Loucy (cell line): Measurements from ENCODE around the gene TCOF1.

Experiments
- H2AFZ ChIP-seq: fragments of 200-600 bp; sonication (generic); 2 replicates; pipeline ENCODE4 v1.6.0; 2016; ENCODE audit warnings: antibody characterized with exemption, mild to moderate bottlenecking, low read length, moderate library complexity
- H3F3A ChIP-seq: fragments of 200-600 bp; 2 replicates; pipeline ENCODE4 v1.6.0; 2016; ENCODE audit warnings: antibody characterized with exemption, low read depth, mild to moderate bottlenecking
- H3K27me3 ChIP-seq: fragments of 200-600 bp; sonication (generic); 2 replicates; pipeline ENCODE4 v1.6.1; 2014; ENCODE audit warnings: low read length, mild to moderate bottlenecking; ENCODE audit not compliant: insufficient read depth, poor library complexity, severe bottlenecking
- H3K36me3 ChIP-seq: fragments of 200-600 bp; sonication (generic); 2 replicates; pipeline ENCODE4 v1.6.1; 2016; ENCODE audit warnings: low read length; ENCODE audit not compliant: insufficient read depth
- H3K4me1 ChIP-seq: fragments of 200-600 bp; sonication (generic); 2 replicates; pipeline ENCODE4 v1.5.1; 2014; ENCODE audit warnings: low read length, mild to moderate bottlenecking; ENCODE audit not compliant: insufficient read depth, poor library complexity, severe bottlenecking
- H3K4me2 ChIP-seq: fragments of 200-600 bp; sonication (generic); 2 replicates; pipeline ENCODE4 v1.6.0; 2014; ENCODE audit warnings: antibody characterized with exemption, low read length, low read depth, mild to moderate bottlenecking; ENCODE audit not compliant: poor library complexity, severe bottlenecking
- H3K4me3 ChIP-seq: fragments of 200-600 bp; sonication (generic); 2 replicates; pipeline ENCODE4 v1.5.1; 2014; ENCODE audit warnings: low read length, mild to moderate bottlenecking, mixed read lengths; ENCODE audit not compliant: poor library complexity, severe bottlenecking
- H3K79me2 ChIP-seq: fragments of 200-600 bp; sonication (generic); 2 replicates; pipeline ENCODE4 v1.6.1; 2014; ENCODE audit warnings: low read length; ENCODE audit not compliant: insufficient read depth
- H3K9ac ChIP-seq: fragments of 200-600 bp; sonication (generic); 2 replicates; pipeline ENCODE4 v1.6.0; 2014; ENCODE audit warnings: mild to moderate bottlenecking, low read depth, low read length, moderate library complexity; ENCODE audit not compliant: poor library complexity, severe bottlenecking
- H3K9me2 ChIP-seq: fragments of 200-600 bp; sonication (generic); replicated peaks from 2 replicates; pipeline ENCODE4 v1.6.1; 2016; ENCODE audit warnings: low read depth, low read length, mixed read lengths
- H3K9me3 ChIP-seq: fragments of 200-600 bp; sonication (generic); 2 replicates; pipeline ENCODE4 v1.6.1; 2014; ENCODE audit warnings: mild to moderate bottlenecking, antibody characterized with exemption, low read length, low read depth; ENCODE audit not compliant: insufficient read depth
- H4K20me1 ChIP-seq: fragments of 200-600 bp; sonication (generic); 2 replicates; pipeline ENCODE4 v1.6.0; 2014; ENCODE audit warnings: antibody characterized with exemption, low read length, mild to moderate bottlenecking; ENCODE audit not compliant: insufficient read depth, poor library complexity, severe bottlenecking
- CTCF ChIP-seq: fragments of 200-600 bp; sonication (generic); conservative IDR thresholded peaks from 2 replicates; pipeline ENCODE4 v1.5.1; 2014; ENCODE audit warnings: mild to moderate bottlenecking, antibody characterized with exemption, low read length
- EZH2phosphoT487 ChIP-seq: fragments of 200-600 bp; IDR thresholded peaks from 2 replicates; pipeline ENCODE4 v1.6.1; 2018; ENCODE audit warnings: antibody characterized with exemption, mild to moderate bottlenecking, moderate library complexity, borderline replicate concordance

The TCOF1 gene

GRCh38 chr5:150316320-150316719 is 41.2 kb upstream of the TCOF1 start:
- no peak overlapping the region for H3K9ac ChIP-seq
- H3K4me1 ChIP-seq: no peaks in the 10 kb centered on the region
- H4K20me1 ChIP-seq: no peaks in the 10 kb centered on the region
- H2AFZ ChIP-seq: no peak overlapping the region
- no peak overlapping the region for H3K4me3 ChIP-seq
- no peak for TF ChIP-seq CTCF
- no peak for TF ChIP-seq EZH2phosphoT487
- H3K4me2 ChIP-seq: no peak overlapping the region
- no peaks in the 10 kb centered on the region for H3K27me3 ChIP-seq
- no peaks in the 10 kb centered on the region for H3K36me3 ChIP-seq
- no peaks in the 10 kb centered on the region for H3K9me2 ChIP-seq
- H3F3A ChIP-seq: no peaks in the 10 kb centered on the region
- H3K9me3 ChIP-seq: no peaks in the 10 kb centered on the region
- no peaks in the 10 kb centered on the region for H3K79me2 ChIP-seq

- Histone ChIP-seq H3K79me2 (no peaks in the 10 kb centered on the region), H3K4me1 (no peaks in the 10 kb centered on the region), H3K4me3 (no peak overlapping the region), H3K36me3 (no peaks in the 10 kb centered on the region), H3K27me3 (no peaks in the 10 kb centered on the region), H3K4me2 (no peak overlapping the region), H2AFZ (no peak overlapping the region), H3K9me2 (no peaks in the 10 kb centered on the region), H3K9ac (no peak overlapping the region), H3K9me3 (no peaks in the 10 kb centered on the region), H4K20me1 (no peaks in the 10 kb centered on the region), H3F3A (no peaks in the 10 kb centered on the region)
- TF ChIP-seq CTCF (no peak), EZH2phosphoT487 (no peak)
Observed at GRCh38 chr5:150317048-150318003, 40.2 kb upstream of the TCOF1 start.

DNA sequence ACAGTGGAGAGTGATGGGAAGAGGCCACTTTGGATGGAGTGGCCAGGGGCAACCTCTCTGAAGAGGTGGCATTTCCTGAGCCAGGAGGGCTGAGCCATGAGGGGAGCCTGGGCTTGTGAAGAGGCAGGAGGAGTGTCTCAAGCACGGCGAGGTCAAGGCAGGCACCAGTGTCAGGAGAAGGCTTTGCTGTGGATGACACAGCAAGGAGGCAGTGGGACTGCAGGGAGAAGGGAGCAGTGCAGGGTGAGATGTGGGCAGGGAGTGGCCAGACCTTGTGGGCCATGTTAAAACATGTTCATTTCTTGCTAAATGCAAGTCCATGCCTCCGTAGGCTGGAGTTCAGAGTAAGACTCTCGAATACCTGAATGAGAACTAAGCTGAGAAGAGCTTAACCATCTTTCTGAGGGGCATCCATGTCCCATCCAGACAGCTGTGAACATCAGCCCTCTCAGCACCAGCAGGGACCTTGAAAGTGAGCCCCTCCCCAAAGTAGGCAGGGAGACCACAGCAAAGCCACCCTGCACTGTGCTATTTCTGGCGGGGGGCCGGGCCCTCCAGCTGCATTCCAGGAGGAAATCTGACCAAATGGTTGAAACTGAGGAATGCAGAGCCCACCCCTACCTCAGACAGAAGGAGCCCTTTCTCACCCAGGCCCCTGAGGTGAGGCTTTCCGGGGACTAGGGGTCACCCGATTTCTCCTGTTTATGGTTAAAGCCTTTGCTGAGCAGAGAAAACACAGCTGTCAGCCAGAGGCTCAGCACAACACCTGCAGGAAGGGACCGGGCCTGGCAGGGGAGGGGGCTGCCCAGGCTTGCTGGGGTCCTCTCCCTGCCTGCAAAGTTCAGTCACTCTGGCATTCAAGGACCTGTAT is 38.6 kb upstream of the TCOF1 start:
- H3K9ac ChIP-seq: no peak overlapping the region
- no peaks in the 10 kb centered on the region for H4K20me1 ChIP-seq
- H3K9me2 ChIP-seq: no peaks in the 10 kb centered on the region
- no peaks in the 10 kb centered on the region for H3K79me2 ChIP-seq
- TF ChIP-seq CTCF (no peak), EZH2phosphoT487 (no peak)
- no peaks in the 10 kb centered on the region for H3K36me3 ChIP-seq
- no peaks in the 10 kb centered on the region for H3K9me3 ChIP-seq
- no peaks in the 10 kb centered on the region for H3F3A ChIP-seq
- H3K4me2 ChIP-seq: no peak overlapping the region
- H3K27me3 ChIP-seq: no peaks in the 10 kb centered on the region
- H3K4me3 ChIP-seq: no peak overlapping the region
- H2AFZ ChIP-seq: no peak overlapping the region
- no peaks in the 10 kb centered on the region for H3K4me1 ChIP-seq
